Stimulated activated naive CD8-positive, alpha-beta T cell treated with anti-CD3 and anti-CD28 coated beads, Interleukin-15, Interleukin-2, amounts not matched to agents 100 U/mL and 50 U/mL, for 24 hours (primary cell): ENCODE data around the gene PRRT1.
A peak's percentile ranks its signal among the peaks of the same experiment; 100 is the strongest.
"Not testable (repeated sequence)": the region's sequence is repeated elsewhere in the genome, so short reads cannot be mapped to it uniquely, and the experiment has no call there.

Experiments used
- ATAC-seq: fragments of 150-1000 bp; cut with Tn5 transposase; one replicate; pipeline ENCODE4 v1.10.0; 2021
- DNase-seq: peaks from one replicate; pipeline ENCODE4 v3.0.0; 2021

The PRRT1 gene

DNA sequence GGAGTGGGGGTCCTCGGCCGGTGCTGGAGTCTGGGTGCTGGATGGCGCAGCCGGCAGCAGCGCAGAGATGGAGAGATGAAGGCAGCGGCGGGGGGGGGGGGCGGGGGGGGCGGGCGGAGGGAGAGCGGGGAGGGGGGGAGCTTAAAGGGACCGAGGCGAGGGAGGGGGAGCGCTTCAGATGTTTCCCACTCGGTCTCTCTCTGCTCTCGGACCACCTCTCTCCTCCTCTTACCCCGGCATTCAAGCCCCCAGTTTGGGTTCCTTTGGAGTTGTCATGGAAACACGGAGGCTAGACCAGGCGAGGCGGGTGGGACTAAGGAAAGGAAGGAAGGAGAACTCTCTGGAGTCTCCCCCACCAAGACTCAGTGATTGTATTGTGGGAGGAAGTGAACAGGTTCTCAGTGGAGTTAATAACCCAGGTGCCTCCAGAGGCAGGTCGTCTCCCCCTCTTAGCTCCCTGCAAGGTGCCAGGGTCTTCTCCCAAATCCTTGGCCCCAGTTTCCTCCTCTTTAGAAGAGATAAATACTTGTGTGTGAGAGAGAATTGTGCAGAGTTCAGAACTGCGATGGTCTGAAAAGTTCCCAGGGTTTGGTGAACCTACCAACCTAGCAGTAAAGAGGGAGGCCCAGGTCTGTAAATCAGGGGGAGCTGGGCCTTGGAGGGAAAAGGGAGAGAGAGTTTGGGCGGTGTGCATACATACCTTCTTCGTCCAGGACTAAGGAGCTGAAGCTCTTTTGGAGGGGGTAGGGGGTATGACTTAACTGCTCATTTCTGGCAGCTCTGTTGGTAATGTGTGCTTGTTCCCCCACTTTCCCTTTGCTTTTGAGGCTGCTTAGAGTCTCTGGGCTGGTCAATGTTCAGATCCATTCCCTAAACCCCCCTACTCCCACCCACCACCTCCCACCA lies at the start of gene PRRT1:
PRRT1 (minus strand) TSS at position 77 of the 906 bp plus-strand sequence. CDS start 112 bp downstream, outside the sequence.
- DNase-seq (no peak), ATAC-seq (no peak)

DNA sequence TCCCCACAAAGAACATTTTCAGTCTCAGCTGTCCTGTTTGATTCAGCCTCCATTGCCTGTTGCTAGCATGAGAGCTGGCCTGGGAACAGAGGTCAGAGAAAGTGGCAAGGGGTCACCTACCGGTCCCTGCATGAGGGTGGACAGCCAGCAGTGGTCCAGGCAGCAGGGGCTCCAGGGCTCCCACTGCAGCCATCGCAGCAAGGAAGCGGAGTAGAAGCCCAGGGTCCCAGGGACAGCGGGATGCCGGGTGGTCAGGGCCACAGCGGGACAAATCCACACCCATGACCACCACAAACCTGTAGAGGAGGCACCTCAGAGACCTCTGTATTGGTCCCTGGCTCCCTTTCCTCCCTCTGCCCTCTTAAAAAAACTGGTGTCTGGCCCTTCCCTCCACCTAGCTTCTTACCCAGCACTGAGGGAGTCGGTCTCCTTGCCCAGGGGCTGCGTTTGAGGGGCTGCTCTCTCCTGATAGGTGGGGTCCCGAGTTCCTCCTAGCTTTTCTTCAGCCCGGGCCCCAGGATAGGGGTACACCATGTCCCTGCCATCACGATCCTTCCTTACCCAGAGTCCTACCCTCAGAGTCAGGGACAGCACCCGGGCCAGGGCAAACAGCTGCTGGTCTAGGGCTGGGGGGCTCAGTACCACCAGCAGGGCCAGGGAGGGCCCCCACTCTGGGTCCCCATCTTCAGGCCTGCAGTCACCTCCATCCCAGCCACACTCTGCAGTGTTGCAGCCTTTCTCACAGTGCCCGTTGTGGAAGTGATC lies 49.2 kb upstream of the PRRT1 start:
- DNase-seq (no peak), ATAC-seq (no peak)

GRCh38 chr6:32198866-32199265 lies 47.1 kb upstream of the PRRT1 start:
- no peak for ATAC-seq
- no peak for DNase-seq

- DNase-seq, result no peak
- no peak for ATAC-seq
These were observed 46.6 kb upstream of the PRRT1 start for GRCh38 chr6:32198345-32198696.

DNA sequence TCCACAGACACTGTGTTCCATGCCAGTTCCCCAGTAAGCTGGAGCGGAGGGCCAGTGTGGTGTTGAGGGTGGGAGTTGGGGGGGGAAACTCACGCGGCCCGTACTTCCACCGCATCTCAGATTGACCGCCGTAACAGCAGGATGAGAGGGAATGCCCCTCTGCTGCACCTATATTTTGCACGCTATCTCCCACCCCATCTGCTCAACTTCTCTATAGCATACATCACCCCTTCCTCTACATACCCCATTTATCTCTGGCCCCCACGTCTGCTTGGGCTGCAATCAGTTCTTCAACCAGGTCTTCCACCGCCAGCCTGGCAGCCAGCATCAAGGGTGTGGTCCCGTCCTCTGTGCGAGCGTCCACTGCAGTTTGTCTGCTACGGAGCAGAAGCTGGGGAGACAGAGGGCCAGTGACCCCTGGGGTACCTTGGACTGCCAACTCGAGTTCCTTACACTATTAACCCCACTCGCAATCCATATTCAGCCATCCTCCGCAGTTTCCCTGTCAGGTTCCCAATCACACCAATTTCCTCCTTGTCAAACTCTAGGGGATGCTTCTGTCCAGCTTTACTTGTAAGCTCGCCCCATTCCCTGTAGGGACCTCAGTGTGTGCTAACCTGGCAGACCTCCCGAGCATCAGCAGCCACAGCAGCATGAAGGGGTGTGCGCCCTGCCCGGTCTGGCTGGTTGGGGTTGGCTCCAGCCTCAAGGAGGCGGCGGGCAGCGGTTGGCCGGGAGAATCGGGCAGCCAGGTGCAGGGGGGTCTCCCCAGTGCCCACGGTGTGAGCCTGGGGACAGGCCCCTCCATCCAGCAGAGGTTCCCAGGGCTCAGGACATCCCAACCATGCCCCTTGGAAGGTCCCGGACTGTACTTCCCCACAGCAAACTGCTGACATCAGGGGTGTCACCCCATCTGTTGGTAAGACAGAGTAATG lies 45.2 kb upstream of the PRRT1 start:
- DNase-seq (no peak), ATAC-seq (no peak)

DNA sequence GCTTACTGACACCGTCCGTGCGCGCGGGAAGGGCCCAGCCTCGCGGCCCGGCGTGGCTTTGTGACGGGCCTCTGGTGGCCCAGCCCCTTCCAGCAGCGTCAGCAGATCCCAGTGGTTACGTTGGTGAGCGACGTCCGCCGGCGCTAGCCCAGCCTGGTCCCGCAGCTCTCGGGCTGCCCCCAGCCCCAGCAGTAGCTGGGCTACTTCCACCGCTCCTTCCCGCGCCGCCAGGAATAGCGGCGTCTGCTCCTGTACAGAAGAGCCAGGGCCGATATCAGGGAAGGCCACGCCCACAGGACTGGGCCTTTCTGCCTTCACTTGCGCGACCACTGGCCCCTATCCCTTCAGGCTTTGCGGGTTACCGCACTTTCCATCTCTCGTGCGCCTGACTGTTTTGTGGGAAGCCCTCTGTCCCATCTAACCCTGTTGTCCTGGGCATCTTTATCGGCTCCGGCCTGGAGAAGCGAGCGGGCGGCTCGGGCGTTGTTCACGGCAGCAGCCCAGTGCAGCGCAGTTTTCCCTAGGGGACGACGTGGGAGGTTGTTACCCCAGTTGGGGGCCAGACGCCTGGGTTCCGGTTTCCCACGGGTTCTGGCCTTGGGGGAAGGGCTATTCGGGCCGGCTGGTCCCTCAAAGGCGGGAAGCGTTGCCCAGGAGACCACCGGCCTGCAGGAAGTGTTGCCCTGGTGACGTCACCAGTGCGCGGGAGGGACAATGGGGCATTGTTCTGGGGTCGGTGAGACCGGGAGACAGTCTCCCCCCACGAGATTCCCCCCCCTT lies 44.4 kb upstream of the PRRT1 start:
- DNase-seq (peak; percentile 86), ATAC-seq (peak; percentile 92)

GRCh38 chr6:32195652-32195901 lies 43.8 kb upstream of the PRRT1 start:
- ATAC-seq (peak; percentile 90), DNase-seq (peak; percentile 100)

DNA sequence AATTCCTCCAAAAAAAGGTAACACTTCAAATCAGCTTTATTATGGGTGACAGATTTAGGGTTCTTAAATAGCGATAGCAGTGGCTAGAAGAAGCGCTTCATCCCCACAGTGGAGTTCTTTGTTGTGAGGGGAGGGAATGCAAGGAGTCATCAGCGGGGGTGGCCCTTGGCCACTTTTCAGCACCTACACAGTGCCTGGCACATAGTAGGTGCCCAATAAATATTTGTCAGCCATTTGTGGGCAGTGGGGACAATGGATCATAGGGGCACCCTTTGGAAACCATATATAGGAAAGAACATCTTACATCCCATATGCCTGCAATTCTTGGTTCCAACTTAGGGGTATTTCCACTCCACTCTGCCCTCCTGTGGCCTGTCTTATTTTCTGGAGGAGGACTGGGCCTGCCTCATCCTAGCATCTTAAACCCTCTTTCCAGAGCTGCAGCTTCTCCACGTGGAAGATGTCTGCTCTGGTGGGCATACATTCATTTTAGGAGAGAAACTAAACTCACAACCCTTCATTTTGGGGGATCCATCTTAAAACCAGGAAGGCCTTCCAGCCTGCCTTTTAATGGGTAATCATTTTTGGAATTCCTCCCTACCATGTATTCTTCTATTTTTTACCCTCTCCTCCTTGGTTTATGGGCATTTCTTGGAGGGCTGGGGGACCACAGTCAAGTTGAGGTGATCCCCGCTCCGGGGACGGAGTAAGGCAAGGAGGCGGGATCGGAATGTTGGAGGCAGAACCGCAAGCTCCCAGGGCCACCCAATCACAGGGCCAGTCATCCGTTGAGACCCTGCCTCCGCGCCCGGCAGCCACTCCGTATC lies 43.3 kb upstream of the PRRT1 start:
- no peak for ATAC-seq
- DNase-seq, result peak; percentile 48

GRCh38 chr6:32194388-32194787 lies 42.6 kb upstream of the PRRT1 start:
- ATAC-seq (no peak), DNase-seq (no peak)

DNA sequence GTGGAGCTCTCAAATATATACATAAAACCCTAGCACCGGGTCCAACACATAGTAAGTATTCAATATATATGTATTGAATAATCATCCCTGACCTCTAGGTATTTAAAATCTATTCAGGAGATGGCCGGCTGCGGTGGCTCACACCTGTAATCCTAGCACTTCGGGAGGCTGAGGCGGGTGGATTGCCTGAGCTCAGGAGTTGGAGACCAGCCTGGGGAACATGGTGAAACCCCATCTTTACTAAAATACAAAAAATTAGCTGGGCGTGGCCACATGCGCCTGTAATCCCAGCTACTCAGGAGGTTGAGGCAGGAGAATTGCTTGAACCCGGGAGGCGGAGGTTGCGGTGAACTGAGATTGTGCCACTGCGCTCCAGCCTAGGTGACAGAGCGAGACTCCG lies 41.4 kb upstream of the PRRT1 start:
- not testable (repeated sequence) for DNase-seq, ATAC-seq

- DNase-seq, result peak; percentile 65
- no peak for ATAC-seq
These were observed 40.9 kb upstream of the PRRT1 start, which contains the start of gene GPSM3 for GRCh38 chr6:32192608-32193039. Gene GPSM3, minus strand, starts transcription at chr6:32192643. Its CDS starts 130 bp downstream, at chr6:32192513.

GRCh38 chr6:32191696-32192607 lies 40.2 kb upstream of the PRRT1 start:
- DNase-seq (no peak), ATAC-seq (no peak)

DNA sequence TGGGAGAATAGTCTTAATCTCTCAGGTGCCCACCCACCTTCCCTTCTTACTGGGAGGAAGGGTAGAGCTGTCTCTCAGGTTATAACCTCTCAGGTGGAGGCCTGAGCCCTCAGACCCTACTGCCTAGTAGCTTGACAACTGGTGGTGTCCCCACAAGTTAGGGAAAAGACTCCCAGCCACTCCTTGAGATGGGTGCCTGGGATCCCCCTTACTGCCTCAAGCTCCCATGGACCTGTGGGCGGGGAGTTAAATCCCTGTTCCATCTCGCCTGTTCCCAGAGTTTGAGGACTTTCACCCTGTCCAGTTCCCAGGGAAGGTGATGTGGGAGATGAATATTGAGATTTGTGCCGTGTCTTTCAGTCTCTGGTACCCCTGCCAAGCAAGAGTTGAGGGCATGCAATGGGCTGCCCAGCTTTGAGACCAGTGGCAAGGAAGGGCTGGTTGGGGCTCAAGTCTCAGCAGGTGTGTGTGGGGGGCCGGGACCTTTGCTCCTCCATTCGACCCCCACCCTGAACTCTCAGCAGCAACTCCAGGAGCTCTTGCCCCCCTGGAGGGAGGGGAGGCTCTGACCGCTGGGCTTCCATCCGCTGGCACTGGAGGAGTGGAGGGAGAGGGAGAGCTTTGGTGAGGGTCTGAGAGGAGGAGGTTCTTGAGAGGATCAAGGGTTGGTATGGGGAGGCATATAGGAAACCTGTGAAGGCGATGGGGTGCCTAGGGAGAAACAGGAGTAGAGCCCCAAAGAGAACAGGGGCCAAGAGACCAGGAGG lies 39.4 kb upstream of the PRRT1 start:
- ATAC-seq, result no peak
- no peak for DNase-seq

- ATAC-seq, result peak; percentile 66
- DNase-seq, result peak; percentile 86
These were observed 38.5 kb upstream of the PRRT1 start, which contains the start of gene PBX2 for GRCh38 chr6:32190054-32190851. Gene PBX2, minus strand, starts transcription at chr6:32190202. Its CDS starts 287 bp downstream, at chr6:32189915.

DNA sequence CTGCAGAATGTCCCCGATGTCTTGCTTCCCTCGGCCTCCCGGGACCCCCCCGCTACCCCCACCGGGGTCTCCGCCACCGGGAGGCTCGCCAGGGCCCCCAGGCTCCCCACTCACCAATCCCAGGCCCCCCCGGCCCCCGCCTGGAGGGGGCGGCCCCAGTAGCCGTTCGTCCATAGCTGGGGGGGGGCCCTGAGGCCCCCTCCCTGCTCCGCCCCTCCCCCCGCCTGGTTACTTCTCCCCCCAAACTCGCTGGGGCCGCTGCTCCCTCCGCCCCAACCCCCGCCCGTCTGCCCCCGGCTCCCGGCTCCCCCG lies 38.0 kb upstream of the PRRT1 start:
- ATAC-seq (no peak), DNase-seq (no peak)

DNA sequence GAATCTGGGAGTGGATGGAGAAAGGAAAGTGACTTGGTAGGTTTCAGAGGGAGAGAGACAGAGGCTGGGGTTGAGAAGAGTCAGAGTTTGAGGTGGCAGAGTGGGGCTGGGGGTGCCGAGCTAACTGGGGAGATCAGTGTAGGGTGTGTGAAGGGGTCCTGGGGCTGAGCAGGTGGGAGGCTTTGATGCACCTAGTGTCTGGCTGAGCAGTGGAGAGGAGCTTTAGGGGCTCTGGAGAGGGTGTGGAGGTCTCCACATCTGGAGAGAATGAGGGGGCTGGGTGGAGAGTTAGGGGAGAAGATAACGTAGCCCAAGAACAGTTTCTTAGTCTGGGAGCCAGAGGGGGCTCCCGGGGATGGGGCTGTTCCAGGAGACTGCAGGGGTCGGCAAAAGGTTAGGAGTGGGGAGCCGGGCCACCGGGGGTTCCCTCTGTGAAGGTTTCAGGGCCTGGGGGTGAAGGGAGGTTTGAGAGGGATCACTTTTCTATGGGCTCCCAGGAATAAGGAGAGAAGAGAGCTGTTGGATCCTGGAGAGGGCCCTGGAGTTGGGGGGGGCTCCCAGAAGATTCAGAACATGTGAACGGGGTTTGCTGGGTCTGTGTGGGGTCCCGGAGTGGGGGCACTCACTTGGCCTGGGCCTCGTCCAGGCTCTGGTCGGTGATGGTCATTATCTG lies 37.5 kb upstream of the PRRT1 start:
- ATAC-seq (no peak), DNase-seq (no peak)

- ATAC-seq (no peak), DNase-seq (no peak)
These were observed 36.8 kb upstream of the PRRT1 start for GRCh38 chr6:32188381-32189068.
